OCI-LY7 (cell line): Measurements from ENCODE around the gene SIGLEC7. TPM values are rescaled to one million over a fixed set of nuclear protein-coding genes. Genes with fewer than 3 reads are reported as not detected.

ENCODE experiments used
- BruUV-seq: library from RNA; stranded (reverse); fragments of 400-500 nt; replicated peaks from 2 replicates; lab custom pipeline; 2021; lab: Mats Ljungman, UMichigan
- CTCF ChIA-PET: fragments of 300-600 bp; sonication (Branson Sonifier 250); formaldehyde crosslinking; loops from one replicate; lab custom pipeline; 2022; ENCODE audit warnings: antibody characterized with exemption; ENCODE audit not compliant: unreplicated experiment; lab: Charles Lee
- POLR2A ChIA-PET: fragments of 300-600 bp; sonication (Branson Sonifier 250); formaldehyde crosslinking; loops from one replicate; lab custom pipeline; 2022; ENCODE audit warnings: antibody characterized with exemption; lab: Charles Lee
- DNase-seq: peaks from one replicate; pipeline ENCODE4 v3.0.0-alpha.2; 2015; ENCODE audit warnings: low spot score
- H2AFZ ChIP-seq: fragments of 200-600 bp; sonication (generic), shearing (Covaris generic); 2 replicates; pipeline ENCODE4 v1.6.1; 2014; ENCODE audit warnings: mild to moderate bottlenecking, antibody characterized with exemption, low read length, moderate library complexity
- H3K27ac ChIP-seq: fragments of 200-600 bp; sonication (generic); 2 replicates; pipeline ENCODE4 v1.5.1; 2014; ENCODE audit warnings: mixed run types, low read depth, mild to moderate bottlenecking, moderate library complexity, low read length, inconsistent platforms; ENCODE audit not compliant: poor library complexity, severe bottlenecking
- H3K36me3 ChIP-seq: fragments of 200-600 bp; sonication (generic); 2 replicates; pipeline ENCODE4 v1.6.1; 2014; ENCODE audit warnings: mild to moderate bottlenecking, antibody characterized with exemption, low read length, moderate library complexity, mixed read lengths; ENCODE audit not compliant: insufficient read depth
- H3K4me1 ChIP-seq: fragments of 200-600 bp; sonication (generic); 2 replicates; pipeline ENCODE4 v1.5.1; 2014; ENCODE audit warnings: mild to moderate bottlenecking, low read length; ENCODE audit not compliant: insufficient read depth, poor library complexity, severe bottlenecking
- H3K4me2 ChIP-seq: fragments of 200-600 bp; sonication (generic); 2 replicates; pipeline ENCODE4 v1.6.1; 2014; ENCODE audit warnings: mild to moderate bottlenecking, low read length
- H3K4me3 ChIP-seq: fragments of 200-600 bp; sonication (generic); 2 replicates; pipeline ENCODE4 v1.5.1; 2014; ENCODE audit warnings: mild to moderate bottlenecking, low read depth, low read length; ENCODE audit not compliant: poor library complexity, severe bottlenecking
- H3K79me2 ChIP-seq: fragments of 200-600 bp; sonication (generic); 2 replicates; pipeline ENCODE4 v1.6.1; 2016; ENCODE audit warnings: low read depth, mild to moderate bottlenecking, low read length, moderate library complexity, mixed read lengths; ENCODE audit not compliant: insufficient read depth
- H3K9me2 ChIP-seq: fragments of 200-600 bp; sonication (generic); 2 replicates; pipeline ENCODE4 v1.6.1; 2016; ENCODE audit warnings: mild to moderate bottlenecking, low read length, mixed read lengths; ENCODE audit not compliant: insufficient read depth
- H3K9me3 ChIP-seq: fragments of 200-600 bp; sonication (generic); 2 replicates; pipeline ENCODE4 v1.6.1; 2014; ENCODE audit warnings: mild to moderate bottlenecking, mixed run types, low read length, mixed read lengths
- H4K20me1 ChIP-seq: fragments of 200-600 bp; sonication (generic); 2 replicates; pipeline ENCODE4 v1.6.1; 2014; ENCODE audit warnings: mild to moderate bottlenecking, antibody characterized with exemption, low read length, moderate library complexity, mixed read lengths; ENCODE audit not compliant: insufficient read depth
- EZH2phosphoT487 ChIP-seq: fragments of 200-600 bp; sonication (generic); IDR thresholded peaks from 2 replicates; pipeline ENCODE4 v1.6.1; 2018; ENCODE audit warnings: low read depth, borderline replicate concordance, mild to moderate bottlenecking, mixed run types, antibody characterized with exemption, low read length, moderate library complexity, mixed read lengths
- intact Hi-C: fragments of 100-400 bp; cut with micrococcal nuclease; formaldehyde crosslinking; loops from one replicate; pipeline ENCODE4 v1.10.0; 2022; ENCODE audit not compliant: unreplicated experiment
- total RNA-seq, 2 experiments: library from RNA; depleted of rRNA in 1 of 2; stranded (reverse); fragments of >200 nt in 1 of 2; shearing (Covaris generic) in 1 of 2; gene quantifications; 2 replicates each; pipeline ENCODE4 v1.2.3, GENCODE V29; 2014 to 2022
- TF ChIP-seq, protein P1 (sequence below): fragments of 200-600 bp; sonication (generic); conservative IDR thresholded peaks from 2 replicates; pipeline ENCODE4 v1.5.1; 2014; ENCODE audit warnings: mild to moderate bottlenecking, antibody characterized with exemption, low read length, moderate library complexity, mixed read lengths

SIGLEC7 gene
- total RNA-seq, 2 experiments from 2014 or later = not detected

DNA sequence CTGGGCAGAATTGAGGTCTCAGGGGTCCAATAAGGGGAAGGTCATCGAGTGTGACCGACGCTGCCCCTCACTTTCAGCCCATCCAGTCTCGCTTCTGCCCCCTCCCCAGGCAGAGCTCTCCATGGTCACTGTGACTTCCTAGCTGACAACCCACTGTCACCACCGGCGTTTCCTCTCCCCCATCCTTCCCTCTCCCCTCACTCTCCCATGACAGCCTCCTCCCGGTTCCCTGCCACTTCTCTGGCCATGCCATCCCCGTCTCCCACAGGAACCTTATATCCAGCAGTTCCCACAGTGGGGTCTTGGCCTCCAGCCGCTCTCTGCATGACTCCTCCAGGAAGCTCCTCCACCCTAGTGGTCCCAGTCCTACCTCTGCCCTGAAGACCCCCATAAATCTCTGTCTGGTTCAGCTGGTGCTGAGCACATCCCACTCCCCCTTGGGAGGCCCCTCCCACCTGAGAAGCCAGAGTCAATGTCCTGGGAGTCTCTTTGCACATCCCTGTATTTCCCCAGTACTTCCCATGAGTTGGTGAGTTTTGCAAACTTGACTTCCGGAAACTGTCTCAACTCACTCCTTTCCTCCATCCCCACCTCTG lies 58.1 kb downstream of the SIGLEC7 start:
- Histone ChIP-seq H3K4me1 (no peaks in the 10 kb centered on the region), H3K79me2 (no peaks in the 10 kb centered on the region), H3K4me3 (no peak overlapping the region), H3K9me3 (no peaks in the 10 kb centered on the region), H2AFZ (no peak overlapping the region), H3K9me2 (no peaks in the 10 kb centered on the region), H3K27ac (no peak overlapping the region), H3K4me2 (no peak overlapping the region), H3K36me3 (no peaks in the 10 kb centered on the region), H4K20me1 (no peaks in the 10 kb centered on the region)
- intact Hi-C loops = no loop called here
- CTCF ChIA-PET = no interaction called here
- TF ChIP-seq EZH2phosphoT487 = no peak
- TF ChIP-seq, protein P1, sequence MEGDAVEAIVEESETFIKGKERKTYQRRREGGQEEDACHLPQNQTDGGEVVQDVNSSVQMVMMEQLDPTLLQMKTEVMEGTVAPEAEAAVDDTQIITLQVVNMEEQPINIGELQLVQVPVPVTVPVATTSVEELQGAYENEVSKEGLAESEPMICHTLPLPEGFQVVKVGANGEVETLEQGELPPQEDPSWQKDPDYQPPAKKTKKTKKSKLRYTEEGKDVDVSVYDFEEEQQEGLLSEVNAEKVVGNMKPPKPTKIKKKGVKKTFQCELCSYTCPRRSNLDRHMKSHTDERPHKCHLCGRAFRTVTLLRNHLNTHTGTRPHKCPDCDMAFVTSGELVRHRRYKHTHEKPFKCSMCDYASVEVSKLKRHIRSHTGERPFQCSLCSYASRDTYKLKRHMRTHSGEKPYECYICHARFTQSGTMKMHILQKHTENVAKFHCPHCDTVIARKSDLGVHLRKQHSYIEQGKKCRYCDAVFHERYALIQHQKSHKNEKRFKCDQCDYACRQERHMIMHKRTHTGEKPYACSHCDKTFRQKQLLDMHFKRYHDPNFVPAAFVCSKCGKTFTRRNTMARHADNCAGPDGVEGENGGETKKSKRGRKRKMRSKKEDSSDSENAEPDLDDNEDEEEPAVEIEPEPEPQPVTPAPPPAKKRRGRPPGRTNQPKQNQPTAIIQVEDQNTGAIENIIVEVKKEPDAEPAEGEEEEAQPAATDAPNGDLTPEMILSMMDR = no peak
- BruUV-seq = no TSS peak
- POLR2A ChIA-PET = no interaction called here
- no peak for DNase-seq

DNA sequence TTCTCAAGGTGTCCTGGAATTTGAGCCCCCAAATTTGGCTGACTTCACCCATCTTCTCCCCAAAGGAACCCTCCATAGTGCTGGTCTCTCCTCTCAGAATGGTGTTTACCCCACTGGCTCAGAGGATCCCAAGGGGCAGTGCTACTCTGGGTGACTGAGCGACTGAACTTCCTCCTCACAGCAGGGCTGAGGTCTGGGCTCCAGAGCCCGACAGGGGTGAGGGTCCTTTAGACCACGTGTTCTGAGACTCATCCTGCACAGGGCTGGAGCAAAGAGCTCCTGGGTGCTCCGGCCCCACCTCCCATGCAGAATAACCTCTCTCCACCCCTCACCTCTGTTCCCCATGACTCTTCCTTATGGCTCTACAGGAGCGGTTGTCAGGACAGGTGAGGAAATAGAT lies 59.6 kb downstream of the SIGLEC7 start:
- Histone ChIP-seq H3K4me1 (no peaks in the 10 kb centered on the region), H3K9me2 (no peaks in the 10 kb centered on the region), H3K27ac (no peak overlapping the region), H2AFZ (no peak overlapping the region), H4K20me1 (no peaks in the 10 kb centered on the region), H3K4me3 (no peak overlapping the region), H3K79me2 (no peaks in the 10 kb centered on the region), H3K4me2 (no peak overlapping the region), H3K9me3 (no peaks in the 10 kb centered on the region), H3K36me3 (no peaks in the 10 kb centered on the region)
- TF ChIP-seq, protein P1 = no peak
- no peak for TF ChIP-seq EZH2phosphoT487
- ChIA-PET POLR2A (interaction anchor here (0.6 kb wide), 1 partner anchor 9 kb away, joined by 4 read pairs; no protein-coding TSS in a partner anchor), CTCF (no interaction called here)
- no peak for DNase-seq
- BruUV-seq = no TSS peak
- intact Hi-C loops = no loop called here

Other genes with a start within 250 kb of the SIGLEC7 start
- gene KLK4, start 230.9 kb upstream of the SIGLEC7 start, total RNA-seq (2014; rRNA removed; shearing (Covaris generic)) = not detected in 2 replicates
- not detected in 2 replicates for gene KLK4, start 230.9 kb upstream of the SIGLEC7 start, total RNA-seq (2022)
- not detected in 2 replicates for gene KLK5, start 189.3 kb upstream of the SIGLEC7 start, total RNA-seq (2014; rRNA removed; shearing (Covaris generic))
- gene KLK5, start 189.3 kb upstream of the SIGLEC7 start, total RNA-seq (2022) = not detected in 2 replicates
- not detected in 2 replicates for gene KLK6, start 172.7 kb upstream of the SIGLEC7 start, total RNA-seq (2014; rRNA removed; shearing (Covaris generic))
- gene KLK6, start 172.7 kb upstream of the SIGLEC7 start, total RNA-seq (2022) = not detected in 2 replicates
- gene KLK7, start 158.4 kb upstream of the SIGLEC7 start, total RNA-seq (2014; rRNA removed; shearing (Covaris generic)) = not detected in 2 replicates
- gene KLK7, start 158.4 kb upstream of the SIGLEC7 start, total RNA-seq (2022) = not detected in 2 replicates
- not detected in 2 replicates for gene KLK8, start 140.7 kb upstream of the SIGLEC7 start, total RNA-seq (2014; rRNA removed; shearing (Covaris generic))
- gene KLK8, start 140.7 kb upstream of the SIGLEC7 start, total RNA-seq (2022) = not detected in 2 replicates
- not detected in 2 replicates for gene KLK10, start 122.6 kb upstream of the SIGLEC7 start, total RNA-seq (2014; rRNA removed; shearing (Covaris generic))
- gene KLK10, start 122.6 kb upstream of the SIGLEC7 start, total RNA-seq (2022) = not detected in 2 replicates
- gene KLK11, start 115.7 kb upstream of the SIGLEC7 start, total RNA-seq (2014; rRNA removed; shearing (Covaris generic)) = not detected in 2 replicates
- gene KLK11, start 115.7 kb upstream of the SIGLEC7 start, total RNA-seq (2022) = not detected in 2 replicates
- not detected in 2 replicates for gene KLK12, start 107.3 kb upstream of the SIGLEC7 start, total RNA-seq (2014; rRNA removed; shearing (Covaris generic))
- gene KLK12, start 107.3 kb upstream of the SIGLEC7 start, total RNA-seq (2022) = not detected in 2 replicates
- not detected in 2 replicates for gene KLK13, start 77.2 kb upstream of the SIGLEC7 start, total RNA-seq (2014; rRNA removed; shearing (Covaris generic))
- gene KLK13, start 77.2 kb upstream of the SIGLEC7 start, total RNA-seq (2022) = not detected in 2 replicates
- not detected in 2 replicates for gene KLK14, start 59.4 kb upstream of the SIGLEC7 start, total RNA-seq (2014; rRNA removed; shearing (Covaris generic))
- gene KLK14, start 59.4 kb upstream of the SIGLEC7 start, total RNA-seq (2022) = 0.84 and 0.89 TPM in 2 replicates
- gene CTU1, start 33.9 kb upstream of the SIGLEC7 start, total RNA-seq (2014; rRNA removed; shearing (Covaris generic)) = 9.6 and 13.3 TPM in 2 replicates
- gene CTU1, start 33.9 kb upstream of the SIGLEC7 start, total RNA-seq (2022) = 6.9 and 8.3 TPM in 2 replicates
- not detected in 2 replicates for gene SIGLEC9, start 17.4 kb upstream of the SIGLEC7 start, total RNA-seq (2014; rRNA removed; shearing (Covaris generic))
- not detected in 2 replicates for gene SIGLEC9, start 17.4 kb upstream of the SIGLEC7 start, total RNA-seq (2022)
- gene CD33, start 82.8 kb downstream of the SIGLEC7 start, total RNA-seq (2014; rRNA removed; shearing (Covaris generic)) = not detected in 2 replicates
- gene CD33, start 82.8 kb downstream of the SIGLEC7 start, total RNA-seq (2022) = not detected in 2 replicates
- not detected in 2 replicates for gene SIGLECL1, start 108.8 kb downstream of the SIGLEC7 start, total RNA-seq (2014; rRNA removed; shearing (Covaris generic))
- gene SIGLECL1, start 108.8 kb downstream of the SIGLEC7 start, total RNA-seq (2022) = not detected in 2 replicates
- gene IGLON5, start 169.3 kb downstream of the SIGLEC7 start, total RNA-seq (2014; rRNA removed; shearing (Covaris generic)) = not detected in 2 replicates
- gene IGLON5, start 169.3 kb downstream of the SIGLEC7 start, total RNA-seq (2022) = not detected in 2 replicates
- gene VSIG10L, start 199.8 kb downstream of the SIGLEC7 start, total RNA-seq (2014; rRNA removed; shearing (Covaris generic)) = 0.09 and 0.72 TPM in 2 replicates
- gene VSIG10L, start 199.8 kb downstream of the SIGLEC7 start, total RNA-seq (2022) = 1.6 and 2.3 TPM in 2 replicates
- gene ETFB, start 224.1 kb downstream of the SIGLEC7 start, total RNA-seq (2014; rRNA removed; shearing (Covaris generic)) = 58.2 and 64.1 TPM in 2 replicates
- 58.5 and 71.6 TPM in 2 replicates for gene ETFB, start 224.1 kb downstream of the SIGLEC7 start, total RNA-seq (2022)
- gene CLDND2, start 226.7 kb downstream of the SIGLEC7 start, total RNA-seq (2014; rRNA removed; shearing (Covaris generic)) = not detected in 2 replicates
- gene CLDND2, start 226.7 kb downstream of the SIGLEC7 start, total RNA-seq (2022) = 1.4 and 1.9 TPM in 2 replicates
- not detected in 2 replicates for gene NKG7, start 230.4 kb downstream of the SIGLEC7 start, total RNA-seq (2014; rRNA removed; shearing (Covaris generic))
- not detected in 2 replicates for gene NKG7, start 230.4 kb downstream of the SIGLEC7 start, total RNA-seq (2022)
- not detected in 2 replicates for gene LIM2, start 245.7 kb downstream of the SIGLEC7 start, total RNA-seq (2014; rRNA removed; shearing (Covaris generic))
- not detected in 2 replicates for gene LIM2, start 245.7 kb downstream of the SIGLEC7 start, total RNA-seq (2022)
- gene C19orf84, start 248.3 kb downstream of the SIGLEC7 start, total RNA-seq (2014; rRNA removed; shearing (Covaris generic)) = not detected in 2 replicates
- not detected in 2 replicates for gene C19orf84, start 248.3 kb downstream of the SIGLEC7 start, total RNA-seq (2022)